ENCODE results near the gene NKX2-3.
A peak's percentile ranks its signal among the peaks of the same experiment; 100 is the strongest.

Gene NKX2-3

GRCh38 chr10:99532687-99533495 is at the start of gene NKX2-3:
Gene NKX2-3, plus strand, starts transcription at chr10:99532942. Its CDS starts 190 bp downstream, at chr10:99533132.
- TF ChIP-seq, protein P1, sequence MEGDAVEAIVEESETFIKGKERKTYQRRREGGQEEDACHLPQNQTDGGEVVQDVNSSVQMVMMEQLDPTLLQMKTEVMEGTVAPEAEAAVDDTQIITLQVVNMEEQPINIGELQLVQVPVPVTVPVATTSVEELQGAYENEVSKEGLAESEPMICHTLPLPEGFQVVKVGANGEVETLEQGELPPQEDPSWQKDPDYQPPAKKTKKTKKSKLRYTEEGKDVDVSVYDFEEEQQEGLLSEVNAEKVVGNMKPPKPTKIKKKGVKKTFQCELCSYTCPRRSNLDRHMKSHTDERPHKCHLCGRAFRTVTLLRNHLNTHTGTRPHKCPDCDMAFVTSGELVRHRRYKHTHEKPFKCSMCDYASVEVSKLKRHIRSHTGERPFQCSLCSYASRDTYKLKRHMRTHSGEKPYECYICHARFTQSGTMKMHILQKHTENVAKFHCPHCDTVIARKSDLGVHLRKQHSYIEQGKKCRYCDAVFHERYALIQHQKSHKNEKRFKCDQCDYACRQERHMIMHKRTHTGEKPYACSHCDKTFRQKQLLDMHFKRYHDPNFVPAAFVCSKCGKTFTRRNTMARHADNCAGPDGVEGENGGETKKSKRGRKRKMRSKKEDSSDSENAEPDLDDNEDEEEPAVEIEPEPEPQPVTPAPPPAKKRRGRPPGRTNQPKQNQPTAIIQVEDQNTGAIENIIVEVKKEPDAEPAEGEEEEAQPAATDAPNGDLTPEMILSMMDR (IDR thresholded peaks at IDR 0.05; ENCODE audit: unreplicated experiment in 3 of 3): no peak
- Mint-ChIP-seq H3K27ac (no peak within 1 kb of the TSS), H3K36me3 (ENCODE audit: low read depth) (no peaks in the 10 kb centered on the region), H3K4me1 (peaks cover 45% of the 10 kb centered on the region), H3K27me3 (ENCODE audit: low read depth) (peaks cover 98% of the 10 kb centered on the region), H3K4me3 (peak within 1 kb of the TSS; percentile 40 to 60 (median 57)), H3K9me3 (peaks cover 5% of the 10 kb centered on the region)

- Mint-ChIP-seq H3K4me3 (no peak overlapping the region), H3K27ac (no peak overlapping the region), H3K4me1 (no peaks in the 10 kb centered on the region), H3K27me3 (ENCODE audit: low read depth) (peaks cover 83% of the 10 kb centered on the region), H3K9me3 (peaks cover 3% of the 10 kb centered on the region), H3K36me3 (ENCODE audit: low read depth) (no peaks in the 10 kb centered on the region)
- TF ChIP-seq, protein P1 (IDR thresholded peaks at IDR 0.05; ENCODE audit: unreplicated experiment in 3 of 3): no peak
Observed at GRCh38 chr10:99484626-99485581, 47.8 kb upstream of the NKX2-3 start.

DNA sequence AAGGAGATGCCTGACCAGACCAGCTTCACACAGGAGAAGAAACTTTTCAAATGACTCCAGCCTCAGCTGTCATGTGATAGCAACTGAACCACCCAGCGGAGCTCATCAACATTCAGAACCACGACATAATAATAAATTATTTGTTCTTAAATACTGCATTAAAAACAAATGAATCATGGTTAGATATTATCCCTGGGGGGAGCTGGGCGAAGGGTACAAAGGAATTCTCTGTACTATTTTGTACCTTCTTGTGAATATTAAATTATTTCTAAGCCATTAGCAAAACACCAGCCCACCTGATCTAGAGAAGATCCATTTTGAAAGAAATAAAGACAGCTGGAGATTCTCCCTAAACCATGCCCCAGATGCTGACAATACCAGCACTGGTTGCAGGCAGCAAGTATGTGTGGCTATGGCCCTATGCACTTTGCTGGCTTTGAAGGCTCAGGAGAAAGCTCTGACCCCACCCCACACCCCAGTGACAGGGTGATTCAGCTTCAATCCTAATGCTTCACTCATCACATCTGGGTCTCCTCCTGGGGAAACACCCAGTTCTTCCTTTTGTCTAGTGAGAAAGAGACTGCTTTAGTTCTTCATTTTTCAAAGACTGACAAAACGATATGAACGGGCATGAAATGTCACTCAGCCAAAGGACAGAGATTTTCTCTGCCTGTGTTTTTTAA is 45.5 kb upstream of the NKX2-3 start:
- TF ChIP-seq, protein P1 (IDR thresholded peaks at IDR 0.05; ENCODE audit: unreplicated experiment in 3 of 3): no peak
- H3K27ac Mint-ChIP-seq: no peak overlapping the region
- H3K36me3 Mint-ChIP-seq (ENCODE audit: low read depth): no peaks in the 10 kb centered on the region
- no peak overlapping the region for H3K4me3 Mint-ChIP-seq
- no peaks in the 10 kb centered on the region for H3K4me1 Mint-ChIP-seq
- peaks cover 91% of the 10 kb centered on the region for H3K27me3 Mint-ChIP-seq (ENCODE audit: low read depth)
- no peaks in the 10 kb centered on the region for H3K9me3 Mint-ChIP-seq

GRCh38 chr10:99489271-99489670 is 43.5 kb upstream of the NKX2-3 start:
- Mint-ChIP-seq H3K27ac (no peak overlapping the region), H3K27me3 (ENCODE audit: low read depth) (peaks cover 85% of the 10 kb centered on the region), H3K4me1 (no peaks in the 10 kb centered on the region), H3K36me3 (ENCODE audit: low read depth) (no peaks in the 10 kb centered on the region), H3K4me3 (no peak overlapping the region), H3K9me3 (peaks cover 2% of the 10 kb centered on the region)
- TF ChIP-seq, protein P1 (IDR thresholded peaks at IDR 0.05; ENCODE audit: unreplicated experiment in 3 of 3): no peak

DNA sequence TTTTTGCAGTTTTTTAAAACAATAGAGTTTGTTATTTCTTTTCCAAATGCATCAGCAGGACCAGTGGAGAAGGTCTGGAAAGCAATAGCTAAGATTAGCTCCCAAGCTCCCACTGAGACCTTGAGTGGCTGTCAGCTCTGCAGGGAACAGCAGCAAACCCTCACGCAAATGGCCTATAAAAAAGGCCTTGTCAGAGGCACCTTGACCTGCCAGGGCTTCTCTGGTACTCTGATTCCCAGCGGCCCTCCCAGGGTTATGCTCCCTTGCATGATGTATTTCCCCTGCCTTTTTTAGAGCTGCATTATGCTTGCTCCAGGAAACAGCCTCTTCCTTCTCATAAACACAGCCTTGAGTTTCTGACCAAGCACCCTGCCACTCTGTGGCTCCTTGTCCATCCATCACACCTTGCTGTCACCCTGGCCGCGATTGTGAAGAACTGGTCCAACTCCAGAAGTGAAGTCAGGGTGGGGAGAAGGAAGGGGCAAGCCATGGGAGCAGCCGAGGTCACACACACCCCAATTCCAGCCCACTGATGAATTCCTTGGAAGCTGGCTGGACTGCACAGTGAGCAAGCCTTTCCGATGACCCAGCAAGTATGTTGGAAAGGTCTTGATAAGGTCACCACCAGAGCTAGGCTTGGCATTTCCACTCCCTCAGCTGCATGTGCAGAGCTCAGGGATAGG is 35.3 kb upstream of the NKX2-3 start:
- Mint-ChIP-seq H3K9me3 (peaks cover 14% of the 10 kb centered on the region), H3K4me1 (no peaks in the 10 kb centered on the region), H3K36me3 (ENCODE audit: low read depth) (no peaks in the 10 kb centered on the region), H3K27ac (no peak overlapping the region), H3K27me3 (ENCODE audit: low read depth) (peaks cover 62% of the 10 kb centered on the region), H3K4me3 (no peak overlapping the region)
- TF ChIP-seq, protein P1 (IDR thresholded peaks at IDR 0.05; ENCODE audit: unreplicated experiment in 3 of 3): no peak
